ENCODE results near the gene TMEM233. TPM values are rescaled to one million over a fixed set of nuclear protein-coding genes. Genes with fewer than 3 reads are reported as not detected.

TMEM233 gene
- total RNA-seq, 1 experiment from 2014 or later = not detected

- DNase-seq (ENCODE audit: unreplicated experiment) = no peak
- BruUV-seq (replicated peaks) = no TSS peak
- TF ChIP-seq, protein P1, sequence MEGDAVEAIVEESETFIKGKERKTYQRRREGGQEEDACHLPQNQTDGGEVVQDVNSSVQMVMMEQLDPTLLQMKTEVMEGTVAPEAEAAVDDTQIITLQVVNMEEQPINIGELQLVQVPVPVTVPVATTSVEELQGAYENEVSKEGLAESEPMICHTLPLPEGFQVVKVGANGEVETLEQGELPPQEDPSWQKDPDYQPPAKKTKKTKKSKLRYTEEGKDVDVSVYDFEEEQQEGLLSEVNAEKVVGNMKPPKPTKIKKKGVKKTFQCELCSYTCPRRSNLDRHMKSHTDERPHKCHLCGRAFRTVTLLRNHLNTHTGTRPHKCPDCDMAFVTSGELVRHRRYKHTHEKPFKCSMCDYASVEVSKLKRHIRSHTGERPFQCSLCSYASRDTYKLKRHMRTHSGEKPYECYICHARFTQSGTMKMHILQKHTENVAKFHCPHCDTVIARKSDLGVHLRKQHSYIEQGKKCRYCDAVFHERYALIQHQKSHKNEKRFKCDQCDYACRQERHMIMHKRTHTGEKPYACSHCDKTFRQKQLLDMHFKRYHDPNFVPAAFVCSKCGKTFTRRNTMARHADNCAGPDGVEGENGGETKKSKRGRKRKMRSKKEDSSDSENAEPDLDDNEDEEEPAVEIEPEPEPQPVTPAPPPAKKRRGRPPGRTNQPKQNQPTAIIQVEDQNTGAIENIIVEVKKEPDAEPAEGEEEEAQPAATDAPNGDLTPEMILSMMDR (IDR thresholded peaks at IDR 0.05; ENCODE audit: unreplicated experiment) = no peak
- POLR2A ChIA-PET = no interaction called here
- Mint-ChIP-seq H3K36me3 (ENCODE audit: insufficient read depth, unreplicated experiment) (no peaks in the 10 kb centered on the region), H3K4me1 (ENCODE audit: insufficient read depth, unreplicated experiment) (no peaks in the 10 kb centered on the region), H3K27me3 (ENCODE audit: insufficient read depth, unreplicated experiment) (peaks cover 26% of the 10 kb centered on the region), H3K4me3 (ENCODE audit: unreplicated experiment) (no peak overlapping the region), H3K27ac (ENCODE audit: low read depth, unreplicated experiment) (no peak overlapping the region), H3K9me3 (ENCODE audit: unreplicated experiment) (no peaks in the 10 kb centered on the region)
- CTCF ChIA-PET = no interaction called here
- intact Hi-C loops (cut with micrococcal nuclease) = no loop called here
These were observed 9.1 kb downstream of the TMEM233 start for GRCh38 chr12:119602734-119603094.

DNA sequence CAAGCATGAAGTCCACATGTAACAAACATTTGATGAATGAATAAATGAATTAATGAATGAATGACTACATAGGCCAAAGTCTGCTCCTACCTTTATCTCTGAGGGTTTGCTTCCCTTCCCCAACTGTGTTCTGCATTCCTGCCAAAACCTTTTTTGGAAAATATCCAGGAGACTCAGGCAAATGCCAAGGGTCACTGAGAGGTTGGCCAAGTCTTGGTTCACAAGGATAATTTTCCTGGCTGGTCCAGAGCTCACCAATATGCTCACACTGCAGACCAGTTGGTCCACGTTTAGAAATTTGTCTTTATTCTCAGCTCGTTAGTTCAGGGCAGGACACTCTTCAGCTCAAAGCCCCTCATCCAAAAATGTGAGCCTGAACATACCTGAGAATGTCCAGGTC, 10.2 kb downstream of the TMEM233 start:
- H3K36me3 Mint-ChIP-seq (ENCODE audit: insufficient read depth, unreplicated experiment) = no peaks in the 10 kb centered on the region
- no TSS peak for BruUV-seq (replicated peaks)
- H3K9me3 Mint-ChIP-seq (ENCODE audit: unreplicated experiment) = no peaks in the 10 kb centered on the region
- TF ChIP-seq, protein P1 (IDR thresholded peaks at IDR 0.05; ENCODE audit: unreplicated experiment) = no peak
- H3K4me1 Mint-ChIP-seq (ENCODE audit: insufficient read depth, unreplicated experiment) = no peaks in the 10 kb centered on the region
- ChIA-PET POLR2A (no interaction called here), CTCF (interaction anchor here (0.8 to 1.1 kb wide), 2 partner anchors 17 to 26 kb away, joined by 3 to 4 read pairs; no protein-coding TSS in a partner anchor)
- no peak overlapping the region for H3K4me3 Mint-ChIP-seq (ENCODE audit: unreplicated experiment)
- peaks cover 26% of the 10 kb centered on the region for H3K27me3 Mint-ChIP-seq (ENCODE audit: insufficient read depth, unreplicated experiment)
- intact Hi-C loops (cut with micrococcal nuclease) = no loop called here
- peak; percentile 20 for DNase-seq (ENCODE audit: unreplicated experiment)
- no peak overlapping the region for H3K27ac Mint-ChIP-seq (ENCODE audit: low read depth, unreplicated experiment)

GRCh38 chr12:119609358-119609757, 15.8 kb downstream of the TMEM233 start:
- CTCF ChIA-PET = no interaction called here

DNA sequence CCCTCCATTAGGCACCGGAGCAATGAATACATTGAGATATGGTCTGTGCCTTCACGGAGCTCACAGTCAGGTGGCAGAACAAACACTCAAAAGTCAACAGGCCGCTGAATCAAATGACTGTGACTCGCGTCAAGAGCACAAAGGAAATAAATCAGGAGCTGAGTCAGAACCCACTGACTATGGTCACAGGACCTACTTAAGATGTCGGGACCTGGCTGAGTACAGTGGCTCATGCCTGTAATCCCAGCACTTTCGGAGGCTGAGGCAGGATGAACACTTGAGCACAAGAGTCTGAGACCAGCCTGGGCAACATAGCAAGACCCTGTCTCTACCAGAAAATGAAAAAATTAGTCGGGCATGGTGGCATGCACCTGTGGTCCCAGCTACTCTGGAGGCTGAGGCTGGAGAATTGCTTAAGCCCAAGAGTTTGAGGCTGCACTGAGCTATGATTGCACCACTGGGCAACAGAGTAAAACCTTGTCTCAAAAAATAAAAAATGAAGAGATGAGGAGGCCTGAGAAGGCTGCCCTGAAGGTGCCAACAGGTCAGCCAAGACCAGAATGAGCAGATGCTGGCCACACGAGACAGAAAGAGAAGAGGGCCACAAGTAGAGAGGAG, 19.9 kb downstream of the TMEM233 start:
- ChIA-PET POLR2A (no interaction called here), CTCF (interaction anchor here (0.6 to 0.7 kb wide), 3 partner anchors 60 to 1492 kb away, joined by 3 to 5 read pairs (median 3); no protein-coding TSS in a partner anchor)
- H3K27ac Mint-ChIP-seq (ENCODE audit: low read depth, unreplicated experiment) = no peak overlapping the region
- TF ChIP-seq, protein P1 (IDR thresholded peaks at IDR 0.05; ENCODE audit: unreplicated experiment) = no peak
- H3K27me3 Mint-ChIP-seq (ENCODE audit: insufficient read depth, unreplicated experiment) = no peaks in the 10 kb centered on the region
- H3K9me3 Mint-ChIP-seq (ENCODE audit: unreplicated experiment) = no peaks in the 10 kb centered on the region
- DNase-seq (ENCODE audit: unreplicated experiment) = peak; percentile 9
- intact Hi-C loops (cut with micrococcal nuclease) = no loop called here
- no TSS peak for BruUV-seq (replicated peaks)
- no peak overlapping the region for H3K4me3 Mint-ChIP-seq (ENCODE audit: unreplicated experiment)
- no peaks in the 10 kb centered on the region for H3K36me3 Mint-ChIP-seq (ENCODE audit: insufficient read depth, unreplicated experiment)
- no peaks in the 10 kb centered on the region for H3K4me1 Mint-ChIP-seq (ENCODE audit: insufficient read depth, unreplicated experiment)

More at GRCh38 chr12:119609358-119609757, 15.8 kb downstream of the TMEM233 start:
- H3K27me3 Mint-ChIP-seq (ENCODE audit: insufficient read depth, unreplicated experiment) = peaks cover 24% of the 10 kb centered on the region
- H3K27ac Mint-ChIP-seq (ENCODE audit: low read depth, unreplicated experiment) = no peak overlapping the region
- H3K9me3 Mint-ChIP-seq (ENCODE audit: unreplicated experiment) = no peaks in the 10 kb centered on the region
- H3K4me1 Mint-ChIP-seq (ENCODE audit: insufficient read depth, unreplicated experiment) = no peaks in the 10 kb centered on the region
- H3K4me3 Mint-ChIP-seq (ENCODE audit: unreplicated experiment) = no peak overlapping the region
- TF ChIP-seq, protein P1 (IDR thresholded peaks at IDR 0.05; ENCODE audit: unreplicated experiment) = no peak
- no peaks in the 10 kb centered on the region for H3K36me3 Mint-ChIP-seq (ENCODE audit: insufficient read depth, unreplicated experiment)
- no peak for DNase-seq (ENCODE audit: unreplicated experiment)
- POLR2A ChIA-PET = no interaction called here
- intact Hi-C loops (cut with micrococcal nuclease) = no loop called here
- no TSS peak for BruUV-seq (replicated peaks)

Data from MCF 10A (cell line).